Fibroblast of lung (primary cell): ENCODE results near the gene NEDD4L. TPM values are rescaled to one million over a fixed set of nuclear protein-coding genes. Genes with fewer than 3 reads are reported as not detected.

Experiments used
- DNase-seq, 2 donors: peaks; one replicate each; pipeline versions ENCODE4 v3.0.0 to v3.0.0-alpha.2; 2010; ENCODE audit warnings: low read depth in 2 of 2
- H2AFZ ChIP-seq: 2 replicates; pipeline ENCODE4 v1.5.1; 2012; ENCODE audit warnings: low read length, control low read depth, inconsistent platforms
- H3K27ac ChIP-seq: 2 replicates; pipeline ENCODE4 v1.5.1; 2011; ENCODE audit warnings: low read length, control low read depth; ENCODE audit not compliant: insufficient read depth
- H3K27me3 ChIP-seq: 2 replicates; pipeline ENCODE4 v1.5.1; 2011; ENCODE audit warnings: mild to moderate bottlenecking, low read length; ENCODE audit not compliant: control insufficient read depth, insufficient read depth
- H3K36me3 ChIP-seq: 2 replicates; pipeline ENCODE4 v1.5.1; 2011; ENCODE audit warnings: low read length; ENCODE audit not compliant: control insufficient read depth, insufficient read depth
- H3K4me1 ChIP-seq: 2 replicates; pipeline ENCODE4 v1.5.1; 2011; ENCODE audit warnings: low read length; ENCODE audit not compliant: control insufficient read depth, insufficient read depth; ENCODE audit errors: extremely low read depth
- H3K4me2 ChIP-seq: 2 replicates; pipeline ENCODE4 v1.5.1; 2011; ENCODE audit warnings: low read length, control low read depth; ENCODE audit not compliant: insufficient read depth; ENCODE audit errors: extremely low read depth
- H3K4me3 ChIP-seq, 4 experiments: fragments of 200-600 bp in 1 of 4; sonication (generic) in 1 of 4; replicated peaks in 1 of 4; 2 replicates each; pipeline ENCODE4 v1.5.1; 2011 to 2016; ENCODE audit warnings: low read length in 4 of 4, low read depth in 3 of 4, mild to moderate bottlenecking in 3 of 4, control low read depth in 2 of 4, inconsistent platforms in 1 of 4, mixed read lengths in 1 of 4; ENCODE audit not compliant: insufficient read depth in 1 of 4; ENCODE audit errors: control extremely low read depth in 1 of 4
- H3K79me2 ChIP-seq: 2 replicates; pipeline ENCODE4 v1.5.1; 2012; ENCODE audit warnings: mild to moderate bottlenecking, low read length, inconsistent platforms; ENCODE audit not compliant: control insufficient read depth, insufficient read depth
- H3K9ac ChIP-seq: 2 replicates; pipeline ENCODE4 v1.5.1; 2011; ENCODE audit warnings: mild to moderate bottlenecking, low read length, control low read depth; ENCODE audit not compliant: insufficient read depth
- H3K9me3 ChIP-seq: 2 replicates; pipeline ENCODE4 v1.5.1; 2012; ENCODE audit warnings: low read depth, low read length; ENCODE audit not compliant: control insufficient read depth, insufficient read depth
- H4K20me1 ChIP-seq: 2 replicates; pipeline ENCODE4 v1.5.1; 2011; ENCODE audit warnings: low read length; ENCODE audit not compliant: control insufficient read depth, insufficient read depth; ENCODE audit errors: extremely low read depth
- EZH2 ChIP-seq: IDR thresholded peaks from 2 replicates; pipeline ENCODE4 v1.5.1; 2012; ENCODE audit warnings: low read length, control low read depth, mild to moderate bottlenecking; ENCODE audit errors: missing control alignments
- polyA plus RNA-seq, 2 donors: library from polyadenylated mRNA; depleted of rRNA in 1 of 2; stranded (reverse) in 1 of 2; unstranded in 1 of 2; fragments of >200 nt; gene quantifications; 2 replicates each; pipeline ENCODE4 v1.2.1, GENCODE V29; 2011 to 2012; ENCODE audit warnings: missing spikeins in 1 of 2
- total RNA-seq: library from RNA; depleted of rRNA; stranded (reverse); fragments of >200 nt; gene quantifications from 2 replicates; pipeline ENCODE4 v1.2.1, GENCODE V29; 2014
- TF ChIP-seq, protein P1 (sequence below), 2 donors: IDR thresholded peaks in 1 of 2; conservative IDR thresholded peaks in 1 of 2; 1 replicate in 1 of 2; 2 replicates in 1 of 2; pipeline ENCODE4 v1.5.1; 2011 to 2012; ENCODE audit warnings: low read length in 2 of 2, control low read depth in 1 of 2, inconsistent platforms in 1 of 2, low read depth in 1 of 2, mild to moderate bottlenecking in 1 of 2

Gene NEDD4L
- total and polyA plus RNA-seq, 2 donors (not counting 1 experiment from before 2014, with no cell fraction given), result 5.5 to 18.7 TPM

DNA sequence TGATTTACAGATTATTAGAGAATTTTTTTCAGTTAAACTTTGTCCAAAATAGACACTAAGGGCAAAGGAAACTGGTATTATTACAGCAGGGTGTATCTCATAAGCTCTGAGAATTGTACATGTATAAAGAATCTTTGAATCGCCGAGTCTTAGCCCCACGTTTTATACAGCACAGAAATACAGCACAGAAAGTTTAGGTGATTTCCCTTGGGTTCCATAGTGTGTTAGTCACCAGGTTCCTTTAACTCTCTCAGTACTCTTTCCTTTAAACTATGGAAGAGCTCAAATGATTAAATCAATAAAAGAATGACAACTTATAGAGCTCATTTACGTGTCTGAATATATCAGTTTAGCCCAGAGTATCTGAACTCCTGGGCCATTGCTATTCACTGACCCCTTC is 256.8 kb downstream of the NEDD4L start:
- Histone ChIP-seq H3K27me3 (no peaks in the 10 kb centered on the region), H3K9ac (no peak overlapping the region), H3K4me3 (no peak overlapping the region), H2AFZ (no peak overlapping the region), H3K4me2 (no peak overlapping the region), H3K27ac (no peak overlapping the region), H3K9me3 (peaks cover under 1% of the 10 kb centered on the region), H4K20me1 (no peaks in the 10 kb centered on the region), H3K36me3 (no peaks in the 10 kb centered on the region), H3K4me1 (peaks cover 10% of the 10 kb centered on the region), H3K79me2 (no peaks in the 10 kb centered on the region)
- DNase-seq, result no peak
- TF ChIP-seq, protein P1, sequence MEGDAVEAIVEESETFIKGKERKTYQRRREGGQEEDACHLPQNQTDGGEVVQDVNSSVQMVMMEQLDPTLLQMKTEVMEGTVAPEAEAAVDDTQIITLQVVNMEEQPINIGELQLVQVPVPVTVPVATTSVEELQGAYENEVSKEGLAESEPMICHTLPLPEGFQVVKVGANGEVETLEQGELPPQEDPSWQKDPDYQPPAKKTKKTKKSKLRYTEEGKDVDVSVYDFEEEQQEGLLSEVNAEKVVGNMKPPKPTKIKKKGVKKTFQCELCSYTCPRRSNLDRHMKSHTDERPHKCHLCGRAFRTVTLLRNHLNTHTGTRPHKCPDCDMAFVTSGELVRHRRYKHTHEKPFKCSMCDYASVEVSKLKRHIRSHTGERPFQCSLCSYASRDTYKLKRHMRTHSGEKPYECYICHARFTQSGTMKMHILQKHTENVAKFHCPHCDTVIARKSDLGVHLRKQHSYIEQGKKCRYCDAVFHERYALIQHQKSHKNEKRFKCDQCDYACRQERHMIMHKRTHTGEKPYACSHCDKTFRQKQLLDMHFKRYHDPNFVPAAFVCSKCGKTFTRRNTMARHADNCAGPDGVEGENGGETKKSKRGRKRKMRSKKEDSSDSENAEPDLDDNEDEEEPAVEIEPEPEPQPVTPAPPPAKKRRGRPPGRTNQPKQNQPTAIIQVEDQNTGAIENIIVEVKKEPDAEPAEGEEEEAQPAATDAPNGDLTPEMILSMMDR (conservative IDR thresholded peaks at IDR 0.05 in 1 of 2, IDR thresholded peaks at IDR 0.05 in 1 of 2; ENCODE audit: low read depth in 1 of 2, low read length in 2 of 2), result no peak
- no peak for TF ChIP-seq EZH2

DNA sequence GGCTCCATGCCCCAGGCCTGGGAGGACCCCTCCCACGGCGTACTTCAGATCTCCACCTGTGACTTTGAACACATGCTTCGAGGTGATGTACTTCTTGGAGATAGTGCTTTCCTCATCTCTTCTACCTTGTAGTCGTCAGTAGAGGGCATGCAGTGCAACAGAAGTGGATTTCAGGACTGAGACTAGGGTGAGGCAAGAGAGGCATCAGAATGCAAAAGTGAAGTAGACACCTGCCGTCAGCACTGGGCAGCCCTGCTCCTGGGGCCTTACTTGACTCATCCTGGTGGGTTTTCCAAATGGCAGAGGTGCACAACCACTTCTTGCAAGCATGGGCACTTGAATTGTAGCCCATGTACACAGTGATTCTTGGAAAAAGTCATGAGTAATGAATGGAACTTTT is 258.8 kb downstream of the NEDD4L start:
- TF ChIP-seq EZH2, result no peak
- TF ChIP-seq, protein P1 (conservative IDR thresholded peaks at IDR 0.05 in 1 of 2, IDR thresholded peaks at IDR 0.05 in 1 of 2; ENCODE audit: low read depth in 1 of 2, low read length in 2 of 2), result no peak
- no peaks in the 10 kb centered on the region for H4K20me1 ChIP-seq
- H3K4me3 ChIP-seq, result no peak overlapping the region
- H3K4me1 ChIP-seq, result peaks cover 10% of the 10 kb centered on the region
- no peaks in the 10 kb centered on the region for H3K79me2 ChIP-seq
- H3K36me3 ChIP-seq, result no peaks in the 10 kb centered on the region
- peaks cover 1% of the 10 kb centered on the region for H3K9me3 ChIP-seq
- no peak overlapping the region for H3K27ac ChIP-seq
- DNase-seq, result no peak
- no peak overlapping the region for H2AFZ ChIP-seq
- H3K4me2 ChIP-seq, result no peak overlapping the region
- H3K27me3 ChIP-seq, result no peaks in the 10 kb centered on the region
- no peak overlapping the region for H3K9ac ChIP-seq

- no peaks in the 10 kb centered on the region for H4K20me1 ChIP-seq
Measured at GRCh38 chr18:58303363-58303762, 259.3 kb downstream of the NEDD4L start.

More at GRCh38 chr18:58303363-58303762, 259.3 kb downstream of the NEDD4L start:
- no peaks in the 10 kb centered on the region for H3K27me3 ChIP-seq
- H2AFZ ChIP-seq, result no peak overlapping the region
- H3K9me3 ChIP-seq, result peaks cover 1% of the 10 kb centered on the region
- H3K4me1 ChIP-seq, result peaks cover 7% of the 10 kb centered on the region
- no peak overlapping the region for H3K4me2 ChIP-seq
- H3K4me3 ChIP-seq, result no peak overlapping the region
- no peak overlapping the region for H3K9ac ChIP-seq
- TF ChIP-seq, protein P1 (conservative IDR thresholded peaks at IDR 0.05 in 1 of 2, IDR thresholded peaks at IDR 0.05 in 1 of 2; ENCODE audit: low read depth in 1 of 2, low read length in 2 of 2), result no peak
- no peak for TF ChIP-seq EZH2
- H3K36me3 ChIP-seq, result no peaks in the 10 kb centered on the region
- H3K79me2 ChIP-seq, result no peaks in the 10 kb centered on the region
- no peak for DNase-seq
- H3K27ac ChIP-seq, result no peak overlapping the region
